IMR-90 (cell line): ENCODE measurements around the gene RAB23. TPM values are rescaled to one million over a fixed set of nuclear protein-coding genes. Genes with fewer than 3 reads are reported as not detected.
A peak's percentile ranks its signal among the peaks of the same experiment; 100 is the strongest.

Experiments
- ATAC-seq: fragments of 200-7000 bp; cut with Tn5 transposase; 2 replicates; pipeline ENCODE4 v1.9.1; 2020; ENCODE audit warnings: low read depth, mild to moderate bottlenecking, moderate library complexity
- BruUV-seq: library from RNA; stranded (reverse); fragments of 400-500 nt; replicated peaks from 2 replicates; lab custom pipeline; 2021; lab: Mats Ljungman, UMichigan
- CTCF ChIA-PET: fragments of 300-600 bp; formaldehyde crosslinking; extraction: SDS; loops from one replicate; lab custom pipeline; 2021; ENCODE audit warnings: antibody characterized with exemption; lab: Yijun Ruan, JAX
- POLR2A ChIA-PET: fragments of 300-600 bp; sonication (Branson Sonifier 250); formaldehyde crosslinking; loops from one replicate; lab custom pipeline; 2022; ENCODE audit warnings: antibody characterized with exemption; ENCODE audit not compliant: unreplicated experiment; lab: Charles Lee
- DNase-seq: peaks from one replicate; pipeline ENCODE4 v3.0.0; 2013
- H2AFZ ChIP-seq: replicated peaks from 2 replicates; pipeline ENCODE3; 2013; ENCODE audit warnings: low read length, mild to moderate bottlenecking; ENCODE audit not compliant: poor library complexity
- H2AK5ac ChIP-seq: 2 replicates; pipeline ENCODE4 v1.6.1; 2013; ENCODE audit warnings: low read depth, low read length, inconsistent platforms
- H2AK9ac ChIP-seq: replicated peaks from 2 replicates; pipeline ENCODE3; 2013; ENCODE audit warnings: mild to moderate bottlenecking, low read depth, low read length, moderate library complexity; ENCODE audit not compliant: poor library complexity
- H2BK120ac ChIP-seq: 2 replicates; pipeline ENCODE4 v1.6.1; 2013; ENCODE audit warnings: low read depth, low read length, inconsistent platforms
- H2BK15ac ChIP-seq: 3 replicates; pipeline ENCODE4 v1.6.1; 2013; ENCODE audit warnings: low read depth, low read length, inconsistent platforms
- H2BK20ac ChIP-seq: 2 replicates; pipeline ENCODE4 v1.6.1; 2013; ENCODE audit warnings: low read depth, mild to moderate bottlenecking, inconsistent platforms, low read length, moderate library complexity
- H2BK5ac ChIP-seq: 2 replicates; pipeline ENCODE4 v1.6.1; 2013; ENCODE audit warnings: mild to moderate bottlenecking, low read depth, low read length, inconsistent platforms; ENCODE audit not compliant: poor library complexity, severe bottlenecking
- H3K14ac ChIP-seq: replicated peaks from 2 replicates; pipeline ENCODE4 v1.6.1; 2013; ENCODE audit warnings: low read depth, low read length, inconsistent platforms
- H3K18ac ChIP-seq: 2 replicates; pipeline ENCODE4 v1.6.1; 2013; ENCODE audit warnings: low read depth, low read length, control low read depth
- H3K23ac ChIP-seq: 2 replicates; pipeline ENCODE4 v1.6.1; 2013; ENCODE audit warnings: low read depth, low read length, inconsistent platforms
- H3K27ac ChIP-seq: 2 replicates; pipeline ENCODE4 v1.5.1; 2013; ENCODE audit warnings: mild to moderate bottlenecking, control low read depth, low read length; ENCODE audit not compliant: insufficient read depth
- H3K27me3 ChIP-seq: 2 replicates; pipeline ENCODE4 v1.6.1; 2013; ENCODE audit warnings: low read length; ENCODE audit not compliant: control insufficient read depth, insufficient read depth
- H3K36me3 ChIP-seq: 2 replicates; pipeline ENCODE4 v1.6.1; 2013; ENCODE audit warnings: low read length, mixed read lengths; ENCODE audit not compliant: control insufficient read depth, insufficient read depth
- H3K4ac ChIP-seq: 2 replicates; pipeline ENCODE4 v1.6.1; 2013; ENCODE audit warnings: low read depth, low read length, inconsistent platforms
- H3K4me1 ChIP-seq: 2 replicates; pipeline ENCODE4 v1.6.1; 2013; ENCODE audit warnings: low read length, mixed read lengths; ENCODE audit not compliant: control insufficient read depth, insufficient read depth
- H3K4me2 ChIP-seq: 2 replicates; pipeline ENCODE4 v1.6.1; 2013; ENCODE audit warnings: low read depth, mild to moderate bottlenecking, control low read depth, low read length, moderate library complexity
- H3K4me3 ChIP-seq: 2 replicates; pipeline ENCODE4 v1.5.1; 2013; ENCODE audit warnings: low read depth, mild to moderate bottlenecking, control low read depth, low read length, moderate library complexity; ENCODE audit not compliant: insufficient read depth
- H3K56ac ChIP-seq: 2 replicates; pipeline ENCODE4 v1.6.1; 2013; ENCODE audit warnings: low read length, inconsistent platforms; ENCODE audit not compliant: insufficient read depth; ENCODE audit errors: extremely low read depth
- H3K79me1 ChIP-seq, 2 experiments: 2 replicates each; pipeline ENCODE4 v1.6.1; 2013; ENCODE audit warnings: low read length in 2 of 2, inconsistent platforms in 1 of 2, low read depth in 1 of 2
- H3K9ac ChIP-seq: 2 replicates; pipeline ENCODE4 v1.6.1; 2013; ENCODE audit warnings: low read depth, low read length, control low read depth
- H3K9me1 ChIP-seq: 2 replicates; pipeline ENCODE4 v1.6.1; 2013; ENCODE audit warnings: low read length, inconsistent platforms; ENCODE audit not compliant: insufficient read depth
- H3K9me3 ChIP-seq: 2 replicates; pipeline ENCODE4 v1.6.1; 2013; ENCODE audit warnings: low read length; ENCODE audit not compliant: control insufficient read depth, insufficient read depth
- H4K20me1 ChIP-seq: 2 replicates; pipeline ENCODE4 v1.6.1; 2013; ENCODE audit warnings: low read length, inconsistent platforms; ENCODE audit not compliant: insufficient read depth
- H4K5ac ChIP-seq: 2 replicates; pipeline ENCODE4 v1.6.1; 2013; ENCODE audit warnings: mild to moderate bottlenecking, low read depth, low read length, control low read depth
- H4K8ac ChIP-seq, 2 experiments: 2 replicates each; pipeline ENCODE4 v1.6.1; 2013; ENCODE audit warnings: low read depth in 2 of 2, low read length in 2 of 2, control low read depth in 1 of 2, inconsistent platforms in 1 of 2
- H4K91ac ChIP-seq: 2 replicates; pipeline ENCODE4 v1.6.1; 2013; ENCODE audit warnings: low read depth, low read length, inconsistent platforms; ENCODE audit not compliant: insufficient read depth
- BHLHE40 ChIP-seq: fragments of 150-350 bp; IDR thresholded peaks from 2 replicates; pipeline ENCODE4 v1.6.1; 2016; ENCODE audit warnings: mild to moderate bottlenecking, low read depth, low read length
- CEBPB ChIP-seq: IDR thresholded peaks from 2 replicates; pipeline ENCODE4 v1.6.1; 2012; ENCODE audit warnings: low read depth, low read length, improper control_type of control experiment
- CHD1 ChIP-seq: IDR thresholded peaks from 2 replicates; pipeline ENCODE4 v1.6.1; 2012; ENCODE audit warnings: low read depth, low read length, improper control_type of control experiment
- FOS ChIP-seq: fragments of 150-350 bp; IDR thresholded peaks from 2 replicates; pipeline ENCODE4 v1.6.1; 2016; ENCODE audit warnings: low read depth, low read length
- MAFK ChIP-seq: IDR thresholded peaks from 2 replicates; pipeline ENCODE4 v1.6.1; 2012; ENCODE audit warnings: low read depth, low read length, improper control_type of control experiment
- MAZ ChIP-seq: IDR thresholded peaks from 2 replicates; pipeline ENCODE4 v1.6.1; 2012; ENCODE audit warnings: low read depth, mild to moderate bottlenecking, low read length, improper control_type of control experiment, moderate library complexity, borderline replicate concordance
- NFE2L2 ChIP-seq: fragments of 150-350 bp; IDR thresholded peaks from 2 replicates; pipeline ENCODE4 v1.6.1; 2016; ENCODE audit warnings: low read depth, mild to moderate bottlenecking, low read length
- POLR2A ChIP-seq: IDR thresholded peaks from 2 replicates; pipeline ENCODE4 v1.6.1; 2012; ENCODE audit warnings: mild to moderate bottlenecking, low read depth, low read length
- RAD21 ChIP-seq: IDR thresholded peaks from 2 replicates; pipeline ENCODE4 v1.6.1; 2012; ENCODE audit warnings: low read length, improper control_type of control experiment
- RCOR1 ChIP-seq: IDR thresholded peaks from 2 replicates; pipeline ENCODE4 v1.6.1; 2012; ENCODE audit warnings: mild to moderate bottlenecking, low read length, improper control_type of control experiment; ENCODE audit not compliant: insufficient replicate concordance
- SMC3 ChIP-seq: fragments of 150-350 bp; IDR thresholded peaks from 2 replicates; pipeline ENCODE4 v1.6.1; 2016; ENCODE audit warnings: low read depth, mild to moderate bottlenecking, antibody characterized with exemption, low read length, moderate library complexity
- WGBS, 2 experiments: methylation state at CpG; one replicate each; pipeline versions ENCODE4 v1.1.5 to v1.1.7; 2013; ENCODE audit warnings: missing lambda C conversion rate in 2 of 2; ENCODE audit not compliant: insufficient read length in 1 of 2; ENCODE audit errors: extremely low coverage in 2 of 2; 5-methylcytosine and 5-hydroxymethylcytosine counted together
- dilution Hi-C: fragments of 300-500 bp; cut with HindIII; formaldehyde crosslinking; loops from one replicate; pipeline ENCODE4 v1.14.3; 2018; ENCODE audit warnings: low sequenced_read_pairs; ENCODE audit not compliant: unreplicated experiment
- in situ Hi-C: fragments of 300-500 bp; cut with MboI; formaldehyde crosslinking; loops from 3 replicates; pipeline ENCODE4 v1.14.3; 2019; ENCODE audit warnings: low sequenced_read_pairs, inconsistent platforms, mixed read lengths
- intact Hi-C: fragments of 100-400 bp; cut with micrococcal nuclease; formaldehyde crosslinking; loops from 2 replicates; pipeline ENCODE4 v1.10.0; 2022
- polyA plus RNA-seq, 3 experiments: library from polyadenylated mRNA; depleted of rRNA; stranded (reverse); fragments of >200 nt; gene quantifications; 2 replicates each; pipeline ENCODE4 v1.2.3, GENCODE V29; 2012; ENCODE audit warnings: low replicate concordance in 1 of 3
- total RNA-seq: library from RNA; depleted of rRNA; stranded (reverse); fragments of >200 nt; gene quantifications from 2 replicates; pipeline ENCODE4 v1.2.3, GENCODE V29; 2012
- TF ChIP-seq, protein P1 (sequence below): conservative IDR thresholded peaks from 2 replicates; pipeline ENCODE4 v1.5.1; 2012; ENCODE audit warnings: mild to moderate bottlenecking, low read depth, low read length, improper control_type of control experiment
- TF ChIP-seq, protein P2 (sequence below): fragments of 150-350 bp; IDR thresholded peaks from 2 replicates; pipeline ENCODE4 v1.6.1; 2016; ENCODE audit warnings: low read depth, mild to moderate bottlenecking, low read length, moderate library complexity, borderline replicate concordance

RAB23 gene
- total and polyA plus RNA-seq, 2 of the 4 experiments (the other 2 are of a cell fraction): 10.8 to 13.3 TPM

DNA sequence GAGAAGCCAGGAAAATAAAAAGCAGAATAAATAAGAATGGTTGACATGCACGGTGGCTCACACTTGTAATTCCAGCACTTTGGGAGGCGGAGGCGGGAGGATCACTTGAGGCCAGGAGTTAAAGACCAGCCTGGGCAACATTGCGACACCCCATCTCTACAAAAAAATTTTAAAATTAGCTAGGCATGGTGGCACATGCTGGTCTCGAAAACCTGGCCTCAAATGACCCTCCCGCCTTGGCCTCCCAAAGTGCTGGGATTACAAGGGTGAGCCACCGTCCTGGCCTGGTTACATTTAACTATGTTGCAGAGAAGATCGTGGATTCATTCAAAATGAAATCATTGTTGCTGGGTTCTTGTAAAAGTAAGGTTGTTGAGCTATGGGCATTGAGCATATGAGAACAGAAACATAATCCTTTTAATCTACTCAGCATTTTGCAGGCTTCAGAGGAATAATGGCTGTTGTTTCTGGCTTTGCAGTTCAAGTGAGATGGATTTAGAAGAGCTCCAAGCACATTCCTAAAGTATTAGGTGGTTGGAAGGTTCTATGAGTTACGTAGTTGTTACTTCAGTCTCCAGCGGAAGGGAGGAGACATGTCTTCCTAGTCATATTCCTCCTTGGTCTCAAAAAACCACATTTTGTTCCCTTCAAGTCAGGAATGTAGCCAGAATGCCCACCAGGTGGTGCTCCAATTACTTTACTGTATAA lies 45.6 kb upstream of the RAB23 start:
- TF ChIP-seq BHLHE40: no peak
- no peak for TF ChIP-seq RCOR1
- peak; percentile 87 for TF ChIP-seq MAFK
- no peak for TF ChIP-seq MAZ
- TF ChIP-seq, protein P1, sequence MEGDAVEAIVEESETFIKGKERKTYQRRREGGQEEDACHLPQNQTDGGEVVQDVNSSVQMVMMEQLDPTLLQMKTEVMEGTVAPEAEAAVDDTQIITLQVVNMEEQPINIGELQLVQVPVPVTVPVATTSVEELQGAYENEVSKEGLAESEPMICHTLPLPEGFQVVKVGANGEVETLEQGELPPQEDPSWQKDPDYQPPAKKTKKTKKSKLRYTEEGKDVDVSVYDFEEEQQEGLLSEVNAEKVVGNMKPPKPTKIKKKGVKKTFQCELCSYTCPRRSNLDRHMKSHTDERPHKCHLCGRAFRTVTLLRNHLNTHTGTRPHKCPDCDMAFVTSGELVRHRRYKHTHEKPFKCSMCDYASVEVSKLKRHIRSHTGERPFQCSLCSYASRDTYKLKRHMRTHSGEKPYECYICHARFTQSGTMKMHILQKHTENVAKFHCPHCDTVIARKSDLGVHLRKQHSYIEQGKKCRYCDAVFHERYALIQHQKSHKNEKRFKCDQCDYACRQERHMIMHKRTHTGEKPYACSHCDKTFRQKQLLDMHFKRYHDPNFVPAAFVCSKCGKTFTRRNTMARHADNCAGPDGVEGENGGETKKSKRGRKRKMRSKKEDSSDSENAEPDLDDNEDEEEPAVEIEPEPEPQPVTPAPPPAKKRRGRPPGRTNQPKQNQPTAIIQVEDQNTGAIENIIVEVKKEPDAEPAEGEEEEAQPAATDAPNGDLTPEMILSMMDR: peak; percentile 85
- TF ChIP-seq NFE2L2: no peak
- peak; percentile 2; the same call in 1 of the 2 replicates for TF ChIP-seq FOS
- TF ChIP-seq SMC3: peak; percentile 81
- TF ChIP-seq POLR2A: no peak
- TF ChIP-seq CHD1: no peak
- TF ChIP-seq CEBPB: peak; percentile 75
- TF ChIP-seq RAD21: peak; percentile 70
- TF ChIP-seq, protein P2, sequence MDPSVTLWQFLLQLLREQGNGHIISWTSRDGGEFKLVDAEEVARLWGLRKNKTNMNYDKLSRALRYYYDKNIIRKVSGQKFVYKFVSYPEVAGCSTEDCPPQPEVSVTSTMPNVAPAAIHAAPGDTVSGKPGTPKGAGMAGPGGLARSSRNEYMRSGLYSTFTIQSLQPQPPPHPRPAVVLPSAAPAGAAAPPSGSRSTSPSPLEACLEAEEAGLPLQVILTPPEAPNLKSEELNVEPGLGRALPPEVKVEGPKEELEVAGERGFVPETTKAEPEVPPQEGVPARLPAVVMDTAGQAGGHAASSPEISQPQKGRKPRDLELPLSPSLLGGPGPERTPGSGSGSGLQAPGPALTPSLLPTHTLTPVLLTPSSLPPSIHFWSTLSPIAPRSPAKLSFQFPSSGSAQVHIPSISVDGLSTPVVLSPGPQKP: no peak
- Histone ChIP-seq H3K56ac (peak overlapping the region; percentile 76), H4K5ac (peak overlapping the region; percentile 86), H3K4me2 (peak overlapping the region; percentile 38), H3K79me1 (peaks cover 4 to 10% of the 10 kb centered on the region in 2 experiments; a peak in 2 of 4 replicates), H3K4ac (peak overlapping the region; percentile 95), H2AFZ (no peak overlapping the region), H2BK20ac (peak overlapping the region; percentile 97), H3K4me3 (no peak overlapping the region), H2AK5ac (peak overlapping the region; percentile 85), H4K20me1 (no peaks in the 10 kb centered on the region), H2BK5ac (peak overlapping the region; percentile 92), H3K9me1 (peaks cover 4% of the 10 kb centered on the region), H4K8ac (peak overlapping the region; percentile 40 to 67), H3K9ac (peak overlapping the region; percentile 33; the same call in 1 of the 2 replicates), H3K36me3 (no peaks in the 10 kb centered on the region), H3K9me3 (no peaks in the 10 kb centered on the region), H2AK9ac (no peak overlapping the region), H3K4me1 (peaks cover 16% of the 10 kb centered on the region), H2BK15ac (peak overlapping the region; percentile 97; the same call in 2 of the 3 replicates), H3K14ac (peak overlapping the region; percentile 90), H3K27ac (peak overlapping the region; percentile 93), H3K23ac (peak overlapping the region; percentile 88; the same call in 1 of the 2 replicates), H4K91ac (peak overlapping the region; percentile 93), H3K27me3 (no peaks in the 10 kb centered on the region), H2BK120ac (peak overlapping the region; percentile 97), H3K18ac (peak overlapping the region; percentile 96)
- in situ Hi-C loops (loop anchor here (5.0 kb wide), 1 partner anchor 50 kb away; the partner anchor contains the start of gene PRIM2), dilution Hi-C loops (no loop called here), intact Hi-C loops (loop anchor here (1.0 to 5.0 kb wide), 4 partner anchors 45 to 355 kb away; partner anchors contain the start of gene RAB23)
- no TSS peak for BruUV-seq
- WGBS, 2 experiments: no CpG with 5 or more reads among the region's 10 CpGs
- DNase-seq: peak; percentile 99
- ATAC-seq: peak; percentile 89
- ChIA-PET POLR2A (interaction anchor here (0.6 kb wide), 1 partner anchor 202 kb away, joined by 3 read pairs; no protein-coding TSS in a partner anchor), CTCF (interaction anchor here (0.6 to 1.4 kb wide), 7 partner anchors 10 to 393 kb away, joined by 3 to 6 read pairs (median 4); no protein-coding TSS in a partner anchor)
